K562 (cell line): ENCODE data around the gene POLR3C. TPM values are rescaled to one million over a fixed set of nuclear protein-coding genes. Genes with fewer than 3 reads are reported as not detected.

Experiments used
- ATAC-seq: fragments of 200-7000 bp; cut with Tn5 transposase; 3 replicates; pipeline ENCODE4 v1.9.1; 2020; ENCODE audit warnings: moderate library complexity
- BruUV-seq: library from RNA; stranded (reverse); fragments of 400-500 nt; replicated peaks from 2 replicates; lab custom pipeline; 2021; lab: Mats Ljungman, UMichigan
- CTCF ChIA-PET: fragments of 300-600 bp; formaldehyde crosslinking; extraction: SDS; loops from one replicate; lab custom pipeline; 2021; ENCODE audit warnings: low intra/inter-chr PET ratio; lab: Yijun Ruan, JAX
- POLR2A ChIA-PET: fragments of 300-600, 350-650 bp; sonication (Branson Sonifier 250); formaldehyde crosslinking; extraction: SDS; loops from one replicate; lab custom pipeline; 2021; ENCODE audit warnings: antibody characterized with exemption, inconsistent platforms; lab: Yijun Ruan, JAX
- DNase-seq, 4 experiments: peaks; one replicate each; pipeline versions ENCODE4 v3.0.0 to v3.0.0-alpha.2; 2011 to 2018; ENCODE audit warnings: low spot score in 3 of 4, mixed read lengths in 3 of 4; ENCODE audit errors: extremely low read depth in 1 of 4
- FAIRE-seq: peaks from 2 replicates; lab custom pipeline; 2011; peaks lifted over from hg19 to GRCh38; lab: Jason Lieb, UNC
- H2AFZ ChIP-seq: 2 replicates; pipeline ENCODE4 v1.6.0; 2011; ENCODE audit warnings: low read depth, low read length, control low read depth, inconsistent platforms
- H3K27ac ChIP-seq: fragments of 200-600 bp; 3 replicates; pipeline ENCODE4 v1.8.0; 2011; ENCODE audit warnings: low read depth, mild to moderate bottlenecking, control low read depth, inconsistent platforms, low read length, moderate library complexity, mixed read lengths; ENCODE audit errors: extremely low read depth
- H3K27me3 ChIP-seq, 2 experiments: fragments of 300-600 bp in 1 of 2; 2 replicates in 1 of 2; 3 replicates in 1 of 2; pipeline versions ENCODE4 v1.6.0 to v1.8.0; 2011; ENCODE audit warnings: inconsistent platforms in 2 of 2, low read length in 2 of 2, mild to moderate bottlenecking in 1 of 2, mixed read lengths in 1 of 2, moderate library complexity in 1 of 2; ENCODE audit not compliant: control insufficient read depth in 2 of 2, insufficient read depth in 2 of 2
- H3K36me3 ChIP-seq: fragments of 300-600 bp; 3 replicates; pipeline ENCODE4 v1.8.0; 2011; ENCODE audit warnings: mild to moderate bottlenecking, low read length, inconsistent platforms; ENCODE audit not compliant: control insufficient read depth, insufficient read depth
- H3K4me1 ChIP-seq, 2 experiments: fragments of 200-600 bp in 1 of 2; replicated peaks in 1 of 2; 2 replicates in 1 of 2; 3 replicates in 1 of 2; pipeline versions ENCODE4 v1.5.1 to v1.8.0; 2011; ENCODE audit warnings: inconsistent platforms in 2 of 2, low read length in 2 of 2, mild to moderate bottlenecking in 1 of 2, mixed read lengths in 1 of 2, moderate library complexity in 1 of 2; ENCODE audit not compliant: control insufficient read depth in 2 of 2, insufficient read depth in 2 of 2
- H3K4me2 ChIP-seq: 2 replicates; pipeline ENCODE4 v1.6.1; 2011; ENCODE audit warnings: low read length, control low read depth, inconsistent platforms, mixed read lengths; ENCODE audit not compliant: insufficient read depth
- H3K4me3 ChIP-seq: fragments of 200-600 bp; sonication (generic), shearing (Covaris generic); 2 replicates; pipeline ENCODE4 v1.5.1; 2016; ENCODE audit warnings: control low read depth, inconsistent platforms
- H3K79me2 ChIP-seq: fragments of 200-600 bp; 3 replicates; pipeline ENCODE4 v1.8.0; 2011; ENCODE audit warnings: low read length, inconsistent platforms; ENCODE audit not compliant: control insufficient read depth, insufficient read depth
- H3K9ac ChIP-seq, 2 experiments: 2 replicates each; pipeline versions ENCODE4 v1.6.0 to v1.6.1; 2011; ENCODE audit warnings: low read depth in 2 of 2, low read length in 2 of 2, control low read depth in 1 of 2, inconsistent platforms in 1 of 2, mild to moderate bottlenecking in 1 of 2, mixed read lengths in 1 of 2; ENCODE audit not compliant: insufficient read depth in 1 of 2
- H3K9me1 ChIP-seq: one replicate; pipeline ENCODE4 v1.6.0; 2011; ENCODE audit warnings: inconsistent platforms, mild to moderate bottlenecking, low read length, moderate library complexity; ENCODE audit not compliant: control insufficient read depth, insufficient read depth
- H3K9me3 ChIP-seq: replicated peaks from 2 replicates; pipeline ENCODE4 v1.5.1; 2011; ENCODE audit warnings: low read depth, low read length, inconsistent platforms; ENCODE audit not compliant: control insufficient read depth, insufficient read depth
- H4K20me1 ChIP-seq: replicated peaks from 2 replicates; pipeline ENCODE4 v1.6.1; 2011; ENCODE audit warnings: low read length, inconsistent platforms, mixed read lengths; ENCODE audit not compliant: control insufficient read depth, insufficient read depth
- ARID1B ChIP-seq: fragments of 450-650 bp; IDR thresholded peaks from 2 replicates; pipeline ENCODE4 v1.6.1; 2016; ENCODE audit warnings: antibody characterized with exemption, mild to moderate bottlenecking, inconsistent platforms
- BHLHE40 ChIP-seq: IDR thresholded peaks from 2 replicates; pipeline ENCODE4 v1.6.1; 2011; ENCODE audit warnings: low read length, improper control_type of control experiment
- CREB5 ChIP-seq: fragments of 250-450 bp; sonication (Bioruptor Pico); IDR thresholded peaks from 2 replicates; pipeline ENCODE4 v1.5.0; 2020; ENCODE audit warnings: mild to moderate bottlenecking
- FOXP1 ChIP-seq: sonication (generic); formaldehyde crosslinking; IDR thresholded peaks from 2 replicates; pipeline ENCODE4 v1.8.0; 2022; ENCODE audit warnings: mild to moderate bottlenecking, missing genetic modification reagents
- PTBP1 ChIP-seq: fragments of 200-400 bp; formaldehyde crosslinking; IDR thresholded peaks from 2 replicates; pipeline ENCODE4 v1.6.1; 2017; ENCODE audit warnings: low read depth, low read length
- REST ChIP-seq, 2 experiments: fragments of 450-650 bp; formaldehyde crosslinking in 1 of 2; IDR thresholded peaks; 2 replicates each; pipeline versions ENCODE4 v1.4.0 to v1.6.1; 2014 to 2020; ENCODE audit warnings: mild to moderate bottlenecking in 2 of 2, borderline replicate concordance in 1 of 2, low read depth in 1 of 2
- RNF2 ChIP-seq: sonication (generic); IDR thresholded peaks from 2 replicates; pipeline ENCODE4 v1.6.1; 2016
- SAFB ChIP-seq: fragments of 200-400 bp; formaldehyde crosslinking; IDR thresholded peaks from 2 replicates; pipeline ENCODE4 v1.6.1; 2017; ENCODE audit warnings: low read depth, low read length, borderline replicate concordance
- ZNF23 ChIP-seq: fragments of 250-450 bp; sonication (Bioruptor Pico); IDR thresholded peaks from 2 replicates; pipeline ENCODE4 v1.4.0; 2020; ENCODE audit warnings: mild to moderate bottlenecking
- ZNF764 ChIP-seq: fragments of 250-450 bp; sonication (Bioruptor Pico); IDR thresholded peaks from 2 replicates; pipeline ENCODE4 v1.4.0; 2020; ENCODE audit warnings: low read depth, mild to moderate bottlenecking, moderate library complexity
- WGBS: fragments of 100-300 bp; shearing (Covaris generic); methylation state at CpG from one replicate; pipeline ENCODE4 v1.1.6; 2016; ENCODE audit warnings: low coverage, mixed read lengths; ENCODE audit not compliant: insufficient coverage; ENCODE audit errors: missing lambda C conversion rate; 5-methylcytosine and 5-hydroxymethylcytosine counted together
- in situ Hi-C: fragments of 300-500 bp; cut with MboI; formaldehyde crosslinking; loops from 4 replicates; pipeline ENCODE4 v1.15.0; 2018; ENCODE audit warnings: inconsistent platforms, mixed read lengths
- intact Hi-C: fragments of 100-400 bp; cut with micrococcal nuclease; formaldehyde crosslinking; loops from 2 replicates; pipeline ENCODE4 v1.14.2; 2022
- polyA plus RNA-seq, 8 experiments: library from polyadenylated mRNA; depleted of rRNA in 4 of 8; stranded (reverse) in 5 of 8; unstranded in 3 of 8; fragments of >200 nt; fragmentation: Nextera tagmentation in 2 of 8; fragmentation: Illumina TruSeq in 1 of 8; extraction: Ambion mirVana in 2 of 8; extraction: Trizol in 1 of 8; gene quantifications; 2 replicates each; pipeline versions ENCODE4 v1.2.1 to v1.2.3, GENCODE V29; 2011 to 2014; ENCODE audit warnings: inconsistent platforms in 1 of 8, missing spikeins in 1 of 8
- total RNA-seq, 7 experiments: library from RNA; depleted of rRNA in 6 of 7; stranded (reverse); fragments of >200 nt in 6 of 7; fragmentation: Illumina TruSeq in 2 of 7; extraction: Trizol in 2 of 7; gene quantifications; 2 replicates each; pipeline versions ENCODE4 v1.2.1 to v1.2.3, GENCODE V29; 2011 to 2021; ENCODE audit warnings: low replicate concordance in 1 of 7
- TF ChIP-seq, protein P1 (sequence below): sonication (generic); formaldehyde crosslinking; IDR thresholded peaks from 2 replicates; pipeline ENCODE4 v1.8.0; 2022; ENCODE audit warnings: missing genetic modification reagents, mild to moderate bottlenecking, borderline replicate concordance

POLR3C gene
- total and polyA plus RNA-seq, 9 of the 15 experiments (the other 6 are each of a cell fraction or from before 2014, with no cell fraction given): 19.7 to 64.1 (median 45.2) TPM

- ChIA-PET POLR2A (interaction anchor here (0.8 kb wide), 2 partner anchors 9 to 23 kb away, joined by 3 to 4 read pairs; partner anchors contain the start of gene NUDT17), CTCF (no interaction called here)
- Histone ChIP-seq H3K4me1 (peaks cover 0 to 18% of the 10 kb centered on the region in 2 experiments; a peak in 3 of 5 replicates), H3K27me3 (0 out of 5 replicates have a peak, but pooled peaks cover 0 to 4% of the 10 kb centered on the region in 2 experiments), H3K4me3 (no peak overlapping the region), H3K36me3 (no peaks in the 10 kb centered on the region), H3K9me3 (no peaks in the 10 kb centered on the region), H4K20me1 (no peaks in the 10 kb centered on the region), H3K9me1 (no peaks in the 10 kb centered on the region), H2AFZ (no peak overlapping the region), H3K79me2 (no peaks in the 10 kb centered on the region), H3K4me2 (no peak overlapping the region), H3K9ac (no peak overlapping the region), H3K27ac (no peak overlapping the region)
- in situ Hi-C loops (no loop called here), intact Hi-C loops (no loop called here)
- ATAC-seq: no peak
- no TSS peak for BruUV-seq
- DNase-seq: no peak
- WGBS: 11% methylated on average over 4 of the region's 4 CpGs
- no peak for FAIRE-seq
- TF ChIP-seq ARID1B: no peak
- TF ChIP-seq ZNF764 (CRISPR knock-in tag): no peak
- TF ChIP-seq ZNF23 (CRISPR knock-in tag): no peak
- TF ChIP-seq, protein P1, sequence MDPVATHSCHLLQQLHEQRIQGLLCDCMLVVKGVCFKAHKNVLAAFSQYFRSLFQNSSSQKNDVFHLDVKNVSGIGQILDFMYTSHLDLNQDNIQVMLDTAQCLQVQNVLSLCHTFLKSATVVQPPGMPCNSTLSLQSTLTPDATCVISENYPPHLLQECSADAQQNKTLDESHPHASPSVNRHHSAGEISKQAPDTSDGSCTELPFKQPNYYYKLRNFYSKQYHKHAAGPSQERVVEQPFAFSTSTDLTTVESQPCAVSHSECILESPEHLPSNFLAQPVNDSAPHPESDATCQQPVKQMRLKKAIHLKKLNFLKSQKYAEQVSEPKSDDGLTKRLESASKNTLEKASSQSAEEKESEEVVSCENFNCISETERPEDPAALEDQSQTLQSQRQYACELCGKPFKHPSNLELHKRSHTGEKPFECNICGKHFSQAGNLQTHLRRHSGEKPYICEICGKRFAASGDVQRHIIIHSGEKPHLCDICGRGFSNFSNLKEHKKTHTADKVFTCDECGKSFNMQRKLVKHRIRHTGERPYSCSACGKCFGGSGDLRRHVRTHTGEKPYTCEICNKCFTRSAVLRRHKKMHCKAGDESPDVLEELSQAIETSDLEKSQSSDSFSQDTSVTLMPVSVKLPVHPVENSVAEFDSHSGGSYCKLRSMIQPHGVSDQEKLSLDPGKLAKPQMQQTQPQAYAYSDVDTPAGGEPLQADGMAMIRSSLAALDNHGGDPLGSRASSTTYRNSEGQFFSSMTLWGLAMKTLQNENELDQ: no peak
- no peak for TF ChIP-seq RNF2
- TF ChIP-seq PTBP1: no peak
- TF ChIP-seq SAFB: no peak
- no peak for TF ChIP-seq REST (IDR thresholded peaks at IDR 0.05; ENCODE audit: borderline replicate concordance)
- TF ChIP-seq REST (CRISPR knock-in tag; IDR thresholded peaks at IDR 0.05; ENCODE audit: low read depth): no peak
- no peak for TF ChIP-seq FOXP1
- TF ChIP-seq CREB5 (CRISPR knock-in tag): no peak
- no peak for TF ChIP-seq BHLHE40
Observed at GRCh38 chr1:145868232-145868631, 44.2 kb downstream of the POLR3C start.
